Measurements from ENCODE around the gene NAA10.

- TF ChIP-seq CTCF (IDR thresholded peaks at IDR 0.05) = no peak
- TF ChIP-seq POLR2A (IDR thresholded peaks at IDR 0.05) = no peak
Measured at GRCh38 chrX:153907456-153907855, 27.4 kb downstream of the NAA10 start.
